ENCODE data around the gene GALE.

The GALE gene

GRCh38 chr1:23751815-23752200, 48.7 kb downstream of the GALE start:
- H3K27me3 Mint-ChIP-seq = no peaks in the 10 kb centered on the region
- DNase-seq (ENCODE audit: low spot score in 2 of 2) (no peak), ATAC-seq (replicated peaks; ENCODE audit: extremely low read depth, poor library complexity, severe bottlenecking) (no peak)
- H3K27ac Mint-ChIP-seq (ENCODE audit: low read depth) = no peak overlapping the region
- no peaks in the 10 kb centered on the region for H3K9me3 Mint-ChIP-seq
- H3K4me3 Mint-ChIP-seq = no peak overlapping the region
- peaks cover 73% of the 10 kb centered on the region for H3K36me3 Mint-ChIP-seq (ENCODE audit: insufficient read depth)
- peaks cover 35% of the 10 kb centered on the region for H3K4me1 Mint-ChIP-seq

GRCh38 chr1:23751050-23751814, 49.3 kb downstream of the GALE start:
- DNase-seq (ENCODE audit: low spot score in 2 of 2) = peak in 1 of 2 donors; percentile 11
- no peak overlapping the region for H3K4me3 Mint-ChIP-seq
- ATAC-seq (replicated peaks; ENCODE audit: extremely low read depth, poor library complexity, severe bottlenecking) = no peak
- H3K27me3 Mint-ChIP-seq = no peaks in the 10 kb centered on the region
- H3K36me3 Mint-ChIP-seq (ENCODE audit: insufficient read depth) = peaks cover 69% of the 10 kb centered on the region
- peaks cover 37% of the 10 kb centered on the region for H3K4me1 Mint-ChIP-seq
- H3K27ac Mint-ChIP-seq (ENCODE audit: low read depth) = peak overlapping the region; percentile 64
- H3K9me3 Mint-ChIP-seq = no peaks in the 10 kb centered on the region

- Mint-ChIP-seq H3K36me3 (ENCODE audit: insufficient read depth) (peaks cover 54% of the 10 kb centered on the region), H3K4me3 (no peak overlapping the region), H3K9me3 (no peaks in the 10 kb centered on the region), H3K4me1 (peaks cover 52% of the 10 kb centered on the region), H3K27ac (ENCODE audit: low read depth) (no peak overlapping the region), H3K27me3 (no peaks in the 10 kb centered on the region)
- ATAC-seq (replicated peaks; ENCODE audit: extremely low read depth, poor library complexity, severe bottlenecking) = no peak
- DNase-seq (ENCODE audit: low spot score in 2 of 2) = no peak
Observed at GRCh38 chr1:23748016-23748415, 52.5 kb downstream of the GALE start.
